GM12891 (cell line): Measurements from ENCODE around the gene PGPEP1.

ENCODE experiments used
- POLR2A ChIP-seq: IDR thresholded peaks from 2 replicates; pipeline ENCODE4 v1.6.1; 2011; ENCODE audit warnings: low read depth, low read length, control low read depth
- POLR2AphosphoS5 ChIP-seq: IDR thresholded peaks from 2 replicates; pipeline ENCODE4 v1.6.1; 2011; ENCODE audit warnings: low read depth, low read length, control low read depth
- POU2F2 ChIP-seq: IDR thresholded peaks from 2 replicates; pipeline ENCODE4 v1.6.1; 2011; ENCODE audit warnings: low read depth, mild to moderate bottlenecking, control low read depth, low read length, moderate library complexity
- TAF1 ChIP-seq: IDR thresholded peaks from 2 replicates; pipeline ENCODE4 v1.6.1; 2011; ENCODE audit warnings: low read depth, low read length, control low read depth

DNA sequence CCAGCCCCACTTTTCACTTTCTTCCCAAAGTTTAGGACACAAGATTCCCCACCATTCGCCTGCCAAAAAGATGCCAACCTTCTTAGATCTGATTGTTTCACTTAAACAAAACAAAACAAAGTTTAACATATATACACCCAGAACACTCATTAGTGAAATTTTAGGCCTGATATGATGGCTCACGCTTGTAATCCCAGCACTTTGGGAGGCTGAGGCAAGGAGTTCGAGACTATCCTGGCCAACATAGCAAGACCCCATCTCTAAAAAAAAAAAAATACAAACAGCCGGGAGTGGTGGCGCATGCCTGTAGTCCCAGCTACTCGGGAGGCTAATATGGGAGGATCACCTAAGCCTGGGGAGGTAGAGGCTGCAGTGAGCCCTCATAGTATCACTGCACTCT, 4.9 kb downstream of the PGPEP1 start:
- no peak for TF ChIP-seq POLR2A
- no peak for TF ChIP-seq POLR2AphosphoS5
- no peak for TF ChIP-seq POU2F2
- TF ChIP-seq TAF1: no peak
